Uterus (tissue), 4 donors: ENCODE results near the gene CMTM1. TPM values are rescaled to one million over a fixed set of nuclear protein-coding genes. Genes with fewer than 3 reads are reported as not detected.

Source experiments
- DNase-seq, 2 donors: peaks; one replicate each; pipeline ENCODE4 v3.0.0-alpha.2; 2019 to 2020
- H3K27ac ChIP-seq, 2 donors: fragments of 200-600 bp; sonication (generic); 1 replicate in 1 of 2; 2 replicates in 1 of 2; pipeline ENCODE4 v1.5.1; 2016 to 2018
- H3K27me3 ChIP-seq, 2 donors: fragments of 200-600 bp; sonication (generic); one replicate each; pipeline ENCODE4 v1.5.1; 2018 to 2019; ENCODE audit warnings: control low read depth in 1 of 2
- H3K36me3 ChIP-seq, 2 donors: fragments of 200-600 bp; sonication (generic); one replicate each; pipeline ENCODE4 v1.5.1; 2019; ENCODE audit warnings: control low read depth in 1 of 2
- H3K4me1 ChIP-seq, 2 donors: fragments of 200-600 bp; sonication (generic); one replicate each; pipeline ENCODE4 v1.5.1; 2018 to 2019; ENCODE audit warnings: control low read depth in 1 of 2
- H3K4me3 ChIP-seq, 2 donors: fragments of 200-600 bp; sonication (generic); 1 replicate in 1 of 2; 2 replicates in 1 of 2; pipeline ENCODE4 v1.5.1; 2018 to 2019; ENCODE audit warnings: mild to moderate bottlenecking in 1 of 2
- H3K9me3 ChIP-seq, 2 donors: fragments of 200-600 bp; sonication (generic); one replicate each; pipeline ENCODE4 v1.5.1; 2019; ENCODE audit warnings: control low read depth in 1 of 2
- POLR2A ChIP-seq, 2 donors: fragments of 450-650 bp; IDR thresholded peaks; one replicate each; pipeline ENCODE4 v1.6.1; 2016; ENCODE audit warnings: antibody characterized with exemption in 2 of 2, mild to moderate bottlenecking in 1 of 2, moderate library complexity in 1 of 2
- intact Hi-C: fragments of 100-400 bp; cut with DNase I; formaldehyde crosslinking; loops from one replicate; pipeline ENCODE4 v1.15.1; 2023; ENCODE audit warnings: low total_unique reads
- total RNA-seq, 4 donors: library from RNA; depleted of rRNA in 3 of 4; stranded (reverse); fragments of >200 nt in 3 of 4; gene quantifications; one replicate each; pipeline versions ENCODE4 v1.1.0 to v1.2.4, GENCODE V29; 2014 to 2023
- TF ChIP-seq, protein P1 (sequence below), 4 experiments: fragments of 200-600 bp in 2 of 4; fragments of 450-650 bp in 2 of 4; sonication (generic) in 2 of 4; IDR thresholded peaks; one replicate each; pipeline ENCODE4 v1.5.1; 2016 to 2019; ENCODE audit warnings: antibody characterized with exemption in 4 of 4, mild to moderate bottlenecking in 2 of 4, moderate library complexity in 1 of 4
- donor health status: DM: yes; HTN: yes; CAD: no.

CMTM1 gene
- total RNA-seq, 4 donors from 2014 or later, result 5.0 to 5.3 TPM; not detected in 2

DNA sequence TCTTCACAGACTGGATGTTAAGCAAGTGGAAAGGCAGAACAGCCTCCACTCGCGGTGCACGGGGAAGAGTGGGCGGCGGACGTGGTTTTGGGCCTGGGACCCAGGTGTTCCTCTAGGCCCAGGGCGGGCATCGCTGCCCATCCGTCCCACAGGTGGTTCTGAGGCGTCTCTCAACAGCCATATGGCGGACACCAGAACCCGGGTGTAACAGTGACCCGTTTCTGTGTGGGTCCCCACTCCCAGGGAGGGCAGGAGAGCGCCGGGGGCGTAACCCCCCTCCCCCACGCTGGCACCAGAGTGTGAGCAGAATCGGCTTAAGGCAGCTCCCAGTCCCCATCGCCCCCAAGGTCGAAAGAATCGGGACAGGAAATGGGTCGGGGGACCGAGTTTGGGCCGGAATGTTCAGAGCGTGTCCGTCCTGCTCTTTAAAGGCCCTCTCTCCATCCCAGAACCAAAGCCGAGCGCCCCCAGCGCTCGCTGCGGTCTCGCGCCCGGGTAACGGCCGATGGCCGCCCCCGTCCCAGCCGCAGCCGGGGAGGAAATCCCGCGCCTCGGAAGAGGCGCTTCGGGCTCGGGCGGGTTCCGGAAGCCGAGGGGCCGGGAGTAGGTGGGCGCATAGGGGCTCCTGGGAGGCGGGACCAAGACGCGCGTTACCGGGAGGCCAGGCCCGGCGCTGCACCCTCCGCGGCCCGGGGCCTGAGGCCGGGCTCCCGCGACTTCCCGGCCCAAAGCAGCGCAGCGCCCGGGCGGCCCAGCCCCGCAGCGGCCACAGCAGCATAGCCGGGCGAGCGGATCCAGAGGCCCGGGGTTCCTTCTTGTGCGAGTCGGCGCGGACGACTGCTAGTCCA is 16.7 kb upstream of the CMTM1 start, which contains the start of gene TK2:
Gene TK2 (minus strand): TSS at position 839 of the 848 bp plus-strand sequence. CDS start 61 bp downstream, at position 778.
- no peaks in the 10 kb centered on the region for H3K9me3 ChIP-seq
- no peaks in the 10 kb centered on the region for H3K36me3 ChIP-seq
- intact Hi-C loops, result no loop called here
- DNase-seq, result peak; percentile 61 to 73
- no peaks in the 10 kb centered on the region for H3K4me1 ChIP-seq
- TF ChIP-seq, protein P1, sequence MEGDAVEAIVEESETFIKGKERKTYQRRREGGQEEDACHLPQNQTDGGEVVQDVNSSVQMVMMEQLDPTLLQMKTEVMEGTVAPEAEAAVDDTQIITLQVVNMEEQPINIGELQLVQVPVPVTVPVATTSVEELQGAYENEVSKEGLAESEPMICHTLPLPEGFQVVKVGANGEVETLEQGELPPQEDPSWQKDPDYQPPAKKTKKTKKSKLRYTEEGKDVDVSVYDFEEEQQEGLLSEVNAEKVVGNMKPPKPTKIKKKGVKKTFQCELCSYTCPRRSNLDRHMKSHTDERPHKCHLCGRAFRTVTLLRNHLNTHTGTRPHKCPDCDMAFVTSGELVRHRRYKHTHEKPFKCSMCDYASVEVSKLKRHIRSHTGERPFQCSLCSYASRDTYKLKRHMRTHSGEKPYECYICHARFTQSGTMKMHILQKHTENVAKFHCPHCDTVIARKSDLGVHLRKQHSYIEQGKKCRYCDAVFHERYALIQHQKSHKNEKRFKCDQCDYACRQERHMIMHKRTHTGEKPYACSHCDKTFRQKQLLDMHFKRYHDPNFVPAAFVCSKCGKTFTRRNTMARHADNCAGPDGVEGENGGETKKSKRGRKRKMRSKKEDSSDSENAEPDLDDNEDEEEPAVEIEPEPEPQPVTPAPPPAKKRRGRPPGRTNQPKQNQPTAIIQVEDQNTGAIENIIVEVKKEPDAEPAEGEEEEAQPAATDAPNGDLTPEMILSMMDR (IDR thresholded peaks at IDR 0.05), result peak in 2 of 4 experiments; percentile 31 to 40
- peak; percentile 15 to 68 for TF ChIP-seq POLR2A (IDR thresholded peaks at IDR 0.05)
- H3K27ac ChIP-seq, result peak within 1 kb of the TSS; percentile 99
- H3K27me3 ChIP-seq, result no peaks in the 10 kb centered on the region
- H3K4me3 ChIP-seq, result peak within 1 kb of the TSS; percentile 73 to 80

DNA sequence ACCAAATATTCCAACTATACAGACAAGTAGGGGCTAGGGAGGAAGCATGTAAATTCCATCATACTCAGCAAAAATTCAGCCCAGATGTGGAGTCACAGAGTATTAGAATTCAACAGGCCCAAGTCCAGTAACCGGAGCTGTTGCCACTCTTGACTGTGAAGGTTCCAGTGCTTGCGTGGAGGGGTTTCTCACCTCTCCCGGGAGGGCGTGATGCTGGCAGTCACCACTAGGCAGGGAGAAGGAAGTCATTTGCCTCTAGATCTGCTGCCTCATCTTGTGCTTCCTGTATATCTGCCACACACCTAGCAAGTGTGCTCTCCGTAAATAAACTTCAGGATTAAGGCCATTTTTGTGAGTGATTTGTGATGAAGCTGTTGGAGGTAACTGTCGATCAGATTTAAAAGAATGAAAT is 14.9 kb upstream of the CMTM1 start:
- intact Hi-C loops, result no loop called here
- no peaks in the 10 kb centered on the region for H3K4me1 ChIP-seq
- H3K27ac ChIP-seq, result peak overlapping the region; percentile 96 to 99

DNA sequence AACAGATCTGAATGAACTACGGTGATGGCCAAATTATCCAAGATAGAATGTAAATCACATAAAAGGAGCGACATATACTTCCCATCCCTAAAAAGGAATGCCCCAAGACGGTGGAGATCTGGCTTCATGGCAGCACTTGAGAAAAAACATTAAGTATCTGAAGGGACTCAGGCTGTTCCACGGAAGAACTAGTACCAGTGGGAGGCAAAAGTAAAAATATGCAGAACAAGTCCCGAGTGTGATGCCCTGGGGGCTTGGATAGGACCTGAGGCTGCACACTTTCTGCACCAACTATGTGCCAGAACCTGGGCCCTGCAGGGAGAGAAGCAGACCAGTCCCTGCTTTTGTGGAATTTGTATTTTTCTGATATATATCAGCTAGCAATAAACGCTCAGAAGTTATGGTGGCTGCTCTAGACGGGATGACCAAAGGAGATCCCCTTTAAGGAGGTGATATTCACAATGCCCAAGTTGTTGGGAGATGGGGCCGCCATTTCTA is 14.4 kb upstream of the CMTM1 start:
- Histone ChIP-seq H3K4me1 (no peaks in the 10 kb centered on the region), H3K4me3 (peak overlapping the region; percentile 57 to 77), H3K27ac (peak overlapping the region; percentile 96 to 99), H3K27me3 (no peaks in the 10 kb centered on the region), H3K9me3 (no peaks in the 10 kb centered on the region), H3K36me3 (no peaks in the 10 kb centered on the region)
- TF ChIP-seq, protein P1 (IDR thresholded peaks at IDR 0.05), result no peak
- no peak for TF ChIP-seq POLR2A (IDR thresholded peaks at IDR 0.05)
- DNase-seq, result no peak
- intact Hi-C loops, result no loop called here

More for the DNA sequence above, 14.9 kb upstream of the CMTM1 start:
- TF ChIP-seq POLR2A (IDR thresholded peaks at IDR 0.05), result no peak
- TF ChIP-seq, protein P1 (IDR thresholded peaks at IDR 0.05), result peak in 1 of 4 experiments; percentile 1
- Histone ChIP-seq H3K27me3 (no peaks in the 10 kb centered on the region), H3K4me3 (no peak overlapping the region), H3K36me3 (no peaks in the 10 kb centered on the region), H3K9me3 (no peaks in the 10 kb centered on the region)
- no peak for DNase-seq

DNA sequence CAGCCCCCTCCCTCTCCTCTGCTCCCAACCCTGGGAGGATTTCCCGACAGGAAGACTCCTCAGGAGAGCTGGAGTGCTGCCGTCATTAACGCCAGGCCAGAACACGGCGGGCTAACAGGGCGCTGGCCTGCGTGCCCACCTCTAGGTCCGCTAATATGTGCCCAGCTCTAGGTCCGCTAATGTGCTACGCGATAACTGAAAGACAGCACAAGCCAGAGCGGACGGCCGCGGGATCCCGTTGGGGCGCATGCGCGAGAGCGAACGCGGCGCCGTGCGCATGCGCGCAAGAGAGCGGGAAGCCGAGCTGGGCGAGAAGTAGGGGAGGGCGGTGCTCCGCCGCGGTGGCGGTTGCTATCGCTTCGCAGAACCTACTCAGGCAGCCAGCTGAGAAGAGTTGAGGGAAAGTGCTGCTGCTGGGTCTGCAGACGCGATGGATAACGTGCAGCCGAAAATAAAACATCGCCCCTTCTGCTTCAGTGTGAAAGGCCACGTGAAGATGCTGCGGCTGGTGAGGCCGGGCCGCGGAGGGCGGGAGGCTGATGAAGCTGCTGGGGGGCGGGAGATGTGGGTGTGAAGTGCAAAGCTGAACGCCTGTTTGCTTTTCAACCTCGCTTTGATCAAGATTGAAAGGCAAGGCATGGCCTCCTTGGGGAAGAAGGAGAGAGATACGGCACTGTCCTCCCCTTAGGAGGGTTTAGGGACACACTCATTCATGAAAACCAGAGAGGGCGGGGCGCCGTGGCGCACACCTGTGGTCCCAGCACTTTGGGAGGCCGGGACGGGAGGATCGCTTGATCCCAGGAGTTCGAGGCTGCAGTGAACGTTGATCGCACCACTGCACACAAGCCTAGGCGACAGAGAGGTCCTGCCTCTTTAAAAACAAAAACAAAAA is 13.7 kb upstream of the CMTM1 start, which contains the start of gene CKLF:
Gene CKLF (plus strand): TSS at position 291 of the 892 bp plus-strand sequence. CDS start 140 bp downstream, at position 431.
- TF ChIP-seq POLR2A (IDR thresholded peaks at IDR 0.05), result peak; percentile 74 to 85
- TF ChIP-seq, protein P1 (IDR thresholded peaks at IDR 0.05), result peak in 2 of 4 experiments; percentile 14 to 20
- H3K36me3 ChIP-seq, result no peaks in the 10 kb centered on the region
- DNase-seq, result peak; percentile 85 to 92
- H3K9me3 ChIP-seq, result no peaks in the 10 kb centered on the region
- peak within 1 kb of the TSS; percentile 96 to 99 for H3K27ac ChIP-seq
- intact Hi-C loops, result no loop called here
- H3K27me3 ChIP-seq, result no peaks in the 10 kb centered on the region
- peak within 1 kb of the TSS; percentile 57 to 77 for H3K4me3 ChIP-seq
- H3K4me1 ChIP-seq, result no peaks in the 10 kb centered on the region
